ENCODE measurements around the gene GARNL3. TPM values are rescaled to one million over a fixed set of nuclear protein-coding genes. Genes with fewer than 3 reads are reported as not detected.

Gene GARNL3
- total RNA-seq, 1 donor, result 5.8 TPM

DNA sequence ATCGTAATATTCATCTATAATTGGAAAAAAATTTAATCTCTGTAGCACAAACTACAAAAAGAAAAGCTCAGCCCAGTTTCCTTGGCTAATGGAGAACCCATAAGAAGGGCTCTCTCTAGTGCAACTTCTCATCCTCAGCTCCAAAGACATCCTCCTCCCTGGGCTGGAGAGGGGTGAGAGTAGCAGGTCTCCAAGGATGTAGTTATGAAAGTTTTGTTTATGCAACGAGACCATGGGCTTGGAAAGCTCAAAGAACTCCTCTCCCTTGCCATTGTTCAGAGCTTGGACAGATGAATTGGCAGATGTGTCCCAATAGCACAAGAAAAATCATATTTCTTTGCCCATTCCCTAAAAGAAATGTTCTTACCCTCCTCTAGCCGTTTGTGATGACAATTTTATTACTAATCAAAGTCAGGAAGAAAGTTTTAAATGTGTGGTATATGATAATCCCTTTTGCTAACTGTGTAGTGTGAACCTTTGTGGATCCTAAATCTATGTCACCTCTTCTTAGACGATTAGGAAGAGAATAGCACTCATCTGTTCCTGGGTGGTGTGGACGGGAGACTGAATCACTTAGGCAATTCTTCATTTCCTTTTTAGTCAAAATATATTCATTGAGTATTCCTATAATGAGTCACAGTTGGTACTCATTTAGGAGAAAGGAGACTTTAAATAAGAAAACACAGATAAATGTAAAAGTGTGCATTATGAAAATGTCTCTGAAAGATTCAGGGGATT lies 52.2 kb downstream of the GARNL3 start:
- peak; percentile 80 for DNase-seq (ENCODE audit: insufficient read length, low spot score, missing footprints)
- Histone ChIP-seq H4K20me1 (ENCODE audit: insufficient read depth, low read length) (no peaks in the 10 kb centered on the region), H2AFZ (ENCODE audit: low read length) (peak overlapping the region; percentile 5), H3K79me2 (ENCODE audit: insufficient read depth, low read length) (no peaks in the 10 kb centered on the region), H3K36me3 (ENCODE audit: insufficient read depth, low read length) (no peaks in the 10 kb centered on the region), H3K9me3 (ENCODE audit: low read depth, low read length) (no peaks in the 10 kb centered on the region), H3K4me1 (ENCODE audit: insufficient read depth, low read length) (peaks cover 23% of the 10 kb centered on the region), H3K27ac (ENCODE audit: low read depth, low read length) (no peak overlapping the region), H3K27me3 (ENCODE audit: insufficient read depth, low read length) (no peaks in the 10 kb centered on the region), H3K4me3 (ENCODE audit: insufficient read depth, low read length) (no peak overlapping the region), H3K4me2 (ENCODE audit: insufficient read depth, low read length) (no peak overlapping the region)
- TF ChIP-seq, protein P1, sequence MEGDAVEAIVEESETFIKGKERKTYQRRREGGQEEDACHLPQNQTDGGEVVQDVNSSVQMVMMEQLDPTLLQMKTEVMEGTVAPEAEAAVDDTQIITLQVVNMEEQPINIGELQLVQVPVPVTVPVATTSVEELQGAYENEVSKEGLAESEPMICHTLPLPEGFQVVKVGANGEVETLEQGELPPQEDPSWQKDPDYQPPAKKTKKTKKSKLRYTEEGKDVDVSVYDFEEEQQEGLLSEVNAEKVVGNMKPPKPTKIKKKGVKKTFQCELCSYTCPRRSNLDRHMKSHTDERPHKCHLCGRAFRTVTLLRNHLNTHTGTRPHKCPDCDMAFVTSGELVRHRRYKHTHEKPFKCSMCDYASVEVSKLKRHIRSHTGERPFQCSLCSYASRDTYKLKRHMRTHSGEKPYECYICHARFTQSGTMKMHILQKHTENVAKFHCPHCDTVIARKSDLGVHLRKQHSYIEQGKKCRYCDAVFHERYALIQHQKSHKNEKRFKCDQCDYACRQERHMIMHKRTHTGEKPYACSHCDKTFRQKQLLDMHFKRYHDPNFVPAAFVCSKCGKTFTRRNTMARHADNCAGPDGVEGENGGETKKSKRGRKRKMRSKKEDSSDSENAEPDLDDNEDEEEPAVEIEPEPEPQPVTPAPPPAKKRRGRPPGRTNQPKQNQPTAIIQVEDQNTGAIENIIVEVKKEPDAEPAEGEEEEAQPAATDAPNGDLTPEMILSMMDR (IDR thresholded peaks at IDR 0.05; ENCODE audit: extremely low read depth, low read depth, low read length), result no peak

- H3K4me1 ChIP-seq (ENCODE audit: insufficient read depth, low read length), result peaks cover 19% of the 10 kb centered on the region
- no peak for DNase-seq (ENCODE audit: insufficient read length, low spot score, missing footprints)
- H3K79me2 ChIP-seq (ENCODE audit: insufficient read depth, low read length), result no peaks in the 10 kb centered on the region
- H3K27ac ChIP-seq (ENCODE audit: low read depth, low read length), result no peak overlapping the region
- TF ChIP-seq, protein P1 (IDR thresholded peaks at IDR 0.05; ENCODE audit: extremely low read depth, low read depth, low read length), result no peak
- no peaks in the 10 kb centered on the region for H3K36me3 ChIP-seq (ENCODE audit: insufficient read depth, low read length)
- H3K4me3 ChIP-seq (ENCODE audit: insufficient read depth, low read length), result no peak overlapping the region
- peak overlapping the region; percentile 59 for H3K4me2 ChIP-seq (ENCODE audit: insufficient read depth, low read length)
- H4K20me1 ChIP-seq (ENCODE audit: insufficient read depth, low read length), result no peaks in the 10 kb centered on the region
- no peaks in the 10 kb centered on the region for H3K27me3 ChIP-seq (ENCODE audit: insufficient read depth, low read length)
- H3K9me3 ChIP-seq (ENCODE audit: low read depth, low read length), result no peaks in the 10 kb centered on the region
- H2AFZ ChIP-seq (ENCODE audit: low read length), result no peak overlapping the region
Measured at GRCh38 chr9:127318651-127319167, 54.1 kb downstream of the GARNL3 start.

- Histone ChIP-seq H4K20me1 (ENCODE audit: insufficient read depth, low read length) (no peaks in the 10 kb centered on the region), H3K27me3 (ENCODE audit: insufficient read depth, low read length) (no peaks in the 10 kb centered on the region), H3K4me1 (ENCODE audit: insufficient read depth, low read length) (peaks cover 19% of the 10 kb centered on the region), H3K79me2 (ENCODE audit: insufficient read depth, low read length) (no peaks in the 10 kb centered on the region), H3K4me3 (ENCODE audit: insufficient read depth, low read length) (no peak overlapping the region), H3K27ac (ENCODE audit: low read depth, low read length) (no peak overlapping the region), H2AFZ (ENCODE audit: low read length) (no peak overlapping the region), H3K36me3 (ENCODE audit: insufficient read depth, low read length) (no peaks in the 10 kb centered on the region), H3K4me2 (ENCODE audit: insufficient read depth, low read length) (no peak overlapping the region), H3K9me3 (ENCODE audit: low read depth, low read length) (no peaks in the 10 kb centered on the region)
- no peak for DNase-seq (ENCODE audit: insufficient read length, low spot score, missing footprints)
- TF ChIP-seq, protein P1 (IDR thresholded peaks at IDR 0.05; ENCODE audit: extremely low read depth, low read depth, low read length), result no peak
Measured at GRCh38 chr9:127319366-127320114, 55.0 kb downstream of the GARNL3 start.

DNA sequence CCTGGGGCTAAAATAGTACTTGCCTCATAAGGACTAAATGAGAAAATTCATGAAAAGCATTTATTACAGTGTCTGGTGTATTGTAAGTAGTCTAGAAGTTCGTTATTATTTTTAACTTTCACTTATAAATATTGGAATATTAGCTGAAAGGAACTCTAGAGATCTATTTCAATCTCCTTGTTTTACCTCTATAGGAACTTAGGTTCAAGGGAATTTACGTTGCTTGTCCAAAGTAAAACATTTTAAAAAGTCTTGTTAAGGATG lies 55.5 kb downstream of the GARNL3 start:
- no peaks in the 10 kb centered on the region for H3K9me3 ChIP-seq (ENCODE audit: low read depth, low read length)
- H3K4me2 ChIP-seq (ENCODE audit: insufficient read depth, low read length), result no peak overlapping the region
- no peak for DNase-seq (ENCODE audit: insufficient read length, low spot score, missing footprints)
- H3K27me3 ChIP-seq (ENCODE audit: insufficient read depth, low read length), result no peaks in the 10 kb centered on the region
- H3K79me2 ChIP-seq (ENCODE audit: insufficient read depth, low read length), result no peaks in the 10 kb centered on the region
- TF ChIP-seq, protein P1 (IDR thresholded peaks at IDR 0.05; ENCODE audit: extremely low read depth, low read depth, low read length), result no peak
- no peak overlapping the region for H3K27ac ChIP-seq (ENCODE audit: low read depth, low read length)
- no peaks in the 10 kb centered on the region for H4K20me1 ChIP-seq (ENCODE audit: insufficient read depth, low read length)
- no peak overlapping the region for H3K4me3 ChIP-seq (ENCODE audit: insufficient read depth, low read length)
- H3K4me1 ChIP-seq (ENCODE audit: insufficient read depth, low read length), result peaks cover 19% of the 10 kb centered on the region
- H3K36me3 ChIP-seq (ENCODE audit: insufficient read depth, low read length), result no peaks in the 10 kb centered on the region
- H2AFZ ChIP-seq (ENCODE audit: low read length), result no peak overlapping the region

All from osteoblast (primary cell).